Cardiac muscle cell (in vitro differentiated cells and primary cell): Measurements from ENCODE around the gene ADCY10. TPM values are rescaled to one million over a fixed set of nuclear protein-coding genes. Genes with fewer than 3 reads are reported as not detected.
A peak's percentile ranks its signal among the peaks of the same experiment; 100 is the strongest.

Experiments
- DNase-seq, 2 donors: peaks; one replicate each; pipeline versions ENCODE4 v3.0.0 to v3.0.0-alpha.2; 2010 to 2017; ENCODE audit warnings: low read depth in 1 of 2, low spot score in 1 of 2
- H3K27ac ChIP-seq: fragments of 200-600 bp; sonication (generic); 2 replicates; pipeline ENCODE4 v1.5.1; 2016
- H3K27me3 ChIP-seq: fragments of 200-600 bp; sonication (generic); 2 replicates; pipeline ENCODE4 v1.6.0; 2016; ENCODE audit warnings: control low read depth
- H3K36me3 ChIP-seq: fragments of 200-600 bp; sonication (generic); 2 replicates; pipeline ENCODE4 v1.5.1; 2016; ENCODE audit warnings: control low read depth
- H3K4me1 ChIP-seq: fragments of 200-600 bp; sonication (generic); 2 replicates; pipeline ENCODE4 v1.8.1; 2017; ENCODE audit warnings: low read depth, mild to moderate bottlenecking, mixed run types
- H3K4me3 ChIP-seq: fragments of 200-600 bp; sonication (generic); 2 replicates; pipeline ENCODE4 v1.5.1; 2016; ENCODE audit warnings: mild to moderate bottlenecking
- H3K9me3 ChIP-seq: fragments of 200-600 bp; sonication (generic); 2 replicates; pipeline ENCODE4 v1.5.1; 2017; ENCODE audit warnings: low read depth, mild to moderate bottlenecking, control low read depth
- CTCF ChIP-seq: IDR thresholded peaks from 2 replicates; pipeline ENCODE4 v1.5.1; 2012; ENCODE audit warnings: low read depth, mild to moderate bottlenecking, low read length
- polyA plus RNA-seq: library from polyadenylated mRNA; unstranded; fragments of >200 nt; fragmentation: Nextera tagmentation; extraction: Ambion mirVana; gene quantifications from 2 replicates; pipeline ENCODE4 v1.2.1, GENCODE V29; 2016
- total RNA-seq: library from RNA; depleted of rRNA; stranded (reverse); fragments of >200 nt; gene quantifications from 2 replicates; pipeline ENCODE4 v1.2.3, GENCODE V29; 2016

The ADCY10 gene
- total and polyA plus RNA-seq, 2 experiments from 2014 or later: 0.69 to 0.82 TPM

- DNase-seq: no peak
- no peaks in the 10 kb centered on the region for H3K27me3 ChIP-seq
- no peak overlapping the region for H3K27ac ChIP-seq
- H3K4me1 ChIP-seq: peaks cover 3% of the 10 kb centered on the region
- no peak for TF ChIP-seq CTCF
- no peaks in the 10 kb centered on the region for H3K9me3 ChIP-seq
- no peak overlapping the region for H3K4me3 ChIP-seq
- peaks cover 17% of the 10 kb centered on the region for H3K36me3 ChIP-seq
Observed at GRCh38 chr1:167764458-167765330, 149.2 kb downstream of the ADCY10 start.

- H3K27me3 ChIP-seq: no peaks in the 10 kb centered on the region
- no peak for TF ChIP-seq CTCF
- no peak overlapping the region for H3K27ac ChIP-seq
- peaks cover 9% of the 10 kb centered on the region for H3K4me1 ChIP-seq
- no peak overlapping the region for H3K4me3 ChIP-seq
- no peaks in the 10 kb centered on the region for H3K9me3 ChIP-seq
- peaks cover 12% of the 10 kb centered on the region for H3K36me3 ChIP-seq
- peak in 1 of 2 donors; percentile 75 for DNase-seq
Observed at GRCh38 chr1:167763525-167764220, 150.3 kb downstream of the ADCY10 start.

GRCh38 chr1:167762061-167762746, 151.7 kb downstream of the ADCY10 start:
- Histone ChIP-seq H3K36me3 (peaks cover 6% of the 10 kb centered on the region), H3K9me3 (no peaks in the 10 kb centered on the region), H3K27me3 (no peaks in the 10 kb centered on the region), H3K4me3 (no peak overlapping the region), H3K27ac (no peak overlapping the region), H3K4me1 (peaks cover 15% of the 10 kb centered on the region)
- no peak for TF ChIP-seq CTCF
- DNase-seq: no peak

GRCh38 chr1:167761400-167761799, 152.5 kb downstream of the ADCY10 start:
- Histone ChIP-seq H3K4me1 (peaks cover 23% of the 10 kb centered on the region), H3K4me3 (no peak overlapping the region), H3K27ac (no peak overlapping the region), H3K9me3 (no peaks in the 10 kb centered on the region), H3K27me3 (no peaks in the 10 kb centered on the region), H3K36me3 (peaks cover 6% of the 10 kb centered on the region)
- no peak for TF ChIP-seq CTCF
- DNase-seq: no peak

Other genes starting within 250 kb of the ADCY10 start
- gene MPZL1, start 192.2 kb downstream of the ADCY10 start, total RNA-seq: 65.0 and 107 TPM in 2 replicates
- 114 and 136 TPM in 2 replicates for gene MPZL1, start 192.2 kb downstream of the ADCY10 start, polyA plus RNA-seq
- 50.8 and 52.0 TPM in 2 replicates for gene DCAF6, start 22.5 kb upstream of the ADCY10 start, total RNA-seq
- 92.7 and 96.1 TPM in 2 replicates for gene DCAF6, start 22.5 kb upstream of the ADCY10 start, polyA plus RNA-seq
- gene MPC2, start 22.9 kb upstream of the ADCY10 start, total RNA-seq: 56.8 and 69.5 TPM in 2 replicates
- 231 and 234 TPM in 2 replicates for gene MPC2, start 22.9 kb upstream of the ADCY10 start, polyA plus RNA-seq
- 15.5 and 17.0 TPM in 2 replicates for gene GPR161, start 222.8 kb upstream of the ADCY10 start, total RNA-seq
- 27.6 and 29.7 TPM in 2 replicates for gene GPR161, start 222.8 kb upstream of the ADCY10 start, polyA plus RNA-seq